ENCODE measurements around the gene COPZ2. TPM values are rescaled to one million over a fixed set of nuclear protein-coding genes. Genes with fewer than 3 reads are reported as not detected.
A peak's percentile ranks its signal among the peaks of the same experiment; 100 is the strongest.
"Not testable (repeated sequence)": the region's sequence is repeated elsewhere in the genome, so short reads cannot be mapped to it uniquely, and the experiment has no call there.

COPZ2 gene
- total RNA-seq, 4 donors from 2014 or later: 40.5 to 73.9 (median 62.2) TPM

GRCh38 chr17:48022901-48023300, 14.7 kb downstream of the COPZ2 start:
- Histone ChIP-seq H3K36me3 (no peaks in the 10 kb centered on the region), H3K4me3 (peak overlapping the region in 3 of 4 donors; percentile 38 to 57 (median 56)), H3K27me3 (no peaks in the 10 kb centered on the region), H3K4me1 (peaks cover 7 to 46% (median 34%) of the 10 kb centered on the region in 4 donors), H3K27ac (peak overlapping the region in 3 of 4 donors; percentile 90 to 95 (median 93)), H3K9me3 (no peaks in the 10 kb centered on the region)
- 42 to 57% methylated on average over 6 of the region's 6 CpGs for WGBS, 2 donors
- no peak for DNase-seq (ENCODE audit: low spot score in 2 of 2)
- TF ChIP-seq POLR2A (IDR thresholded peaks at IDR 0.05): no peak
- TF ChIP-seq EP300 (IDR thresholded peaks at IDR 0.05): no peak
- TF ChIP-seq CTCF (IDR thresholded peaks at IDR 0.05): no peak

GRCh38 chr17:48021934-48022333, 15.7 kb downstream of the COPZ2 start:
- no peak for DNase-seq (ENCODE audit: low spot score in 2 of 2)

GRCh38 chr17:48017817-48018158, 19.8 kb downstream of the COPZ2 start:
- WGBS, 2 donors: 78 to 85% methylated on average over 4 of the region's 4 CpGs
- H3K9me3 ChIP-seq; H3K27ac ChIP-seq; H3K4me3 ChIP-seq; H3K36me3 ChIP-seq; DNase-seq (ENCODE audit: low spot score in 2 of 2); H3K4me1 ChIP-seq; H3K27me3 ChIP-seq: not testable (repeated sequence)

More at GRCh38 chr17:48021934-48022333, 15.7 kb downstream of the COPZ2 start:
- no peak overlapping the region for H3K27ac ChIP-seq
- no peak overlapping the region for H3K4me3 ChIP-seq
- WGBS, 2 donors: 73 to 75% methylated on average over 5 of the region's 5 CpGs
- TF ChIP-seq EP300 (IDR thresholded peaks at IDR 0.05): no peak
- TF ChIP-seq POLR2A (IDR thresholded peaks at IDR 0.05): no peak
- TF ChIP-seq CTCF (IDR thresholded peaks at IDR 0.05): no peak
- H3K4me1 ChIP-seq: peaks cover 7 to 41% (median 34%) of the 10 kb centered on the region in 4 donors
- no peaks in the 10 kb centered on the region for H3K9me3 ChIP-seq
- no peaks in the 10 kb centered on the region for H3K36me3 ChIP-seq
- no peaks in the 10 kb centered on the region for H3K27me3 ChIP-seq

GRCh38 chr17:48016112-48016511, 21.5 kb downstream of the COPZ2 start:
- 94 to 100% methylated on average over 2 of the region's 2 CpGs for WGBS, 2 donors
- peaks cover 0 to 7% of the 10 kb centered on the region in 2 donors for H3K27me3 ChIP-seq
- no peak for DNase-seq (ENCODE audit: low spot score in 2 of 2)

GRCh38 chr17:48014595-48015111, 22.9 kb downstream of the COPZ2 start:
- Histone ChIP-seq H3K27ac (no peak overlapping the region), H3K9me3 (no peaks in the 10 kb centered on the region), H3K27me3 (peaks cover 0 to 7% of the 10 kb centered on the region in 2 donors), H3K36me3 (no peaks in the 10 kb centered on the region), H3K4me1 (peaks cover 0 to 16% (median 11%) of the 10 kb centered on the region in 4 donors), H3K4me3 (no peak overlapping the region)
- DNase-seq (ENCODE audit: low spot score in 2 of 2): no peak
- TF ChIP-seq POLR2A (IDR thresholded peaks at IDR 0.05) (no peak), CTCF (IDR thresholded peaks at IDR 0.05) (no peak), EP300 (IDR thresholded peaks at IDR 0.05) (no peak)
- 49 to 54% methylated on average over 8 of the region's 8 CpGs for WGBS, 2 donors

More at GRCh38 chr17:48016112-48016511, 21.5 kb downstream of the COPZ2 start:
- H3K27ac ChIP-seq: no peak overlapping the region
- H3K36me3 ChIP-seq: no peaks in the 10 kb centered on the region
- H3K4me3 ChIP-seq: no peak overlapping the region
- no peaks in the 10 kb centered on the region for H3K9me3 ChIP-seq
- TF ChIP-seq CTCF (IDR thresholded peaks at IDR 0.05) (no peak), POLR2A (IDR thresholded peaks at IDR 0.05) (no peak), EP300 (IDR thresholded peaks at IDR 0.05) (no peak)
- peaks cover 0 to 16% (median 11%) of the 10 kb centered on the region in 4 donors for H3K4me1 ChIP-seq
